Activated CD4-positive, alpha-beta T cell treated with anti-CD3 and anti-CD28 coated beads, Interleukin-2, Interleukin-6, amounts not matched to agents 100 ng/mL and 50 ng/mL, durations not matched to agents 16 hours and 8 hours (primary cell): ENCODE measurements around the gene AFF2.

ENCODE experiments used
- DNase-seq: peaks from one replicate; pipeline ENCODE4 v3.0.0-alpha.2; 2020

AFF2 gene

DNA sequence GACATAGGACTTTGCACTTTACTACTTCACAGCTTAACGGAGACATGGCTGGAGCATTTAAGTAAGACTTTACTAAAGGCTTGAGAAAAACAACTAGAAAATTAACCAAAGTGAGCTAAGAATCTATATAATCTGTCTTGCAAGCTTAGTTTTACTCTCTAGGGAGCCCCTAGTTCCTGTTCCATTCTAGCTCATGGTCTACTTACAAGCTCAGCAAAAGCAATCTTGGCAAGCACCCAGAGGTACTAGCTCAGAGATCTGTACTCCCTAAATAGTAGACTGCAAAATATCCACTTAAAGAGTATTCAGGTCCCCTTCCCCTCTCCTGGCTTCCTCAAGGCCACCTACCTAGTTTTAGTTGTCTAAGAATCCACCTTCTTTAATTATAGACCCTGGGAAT is 535.7 kb downstream of the AFF2 start:
- DNase-seq = no peak

DNA sequence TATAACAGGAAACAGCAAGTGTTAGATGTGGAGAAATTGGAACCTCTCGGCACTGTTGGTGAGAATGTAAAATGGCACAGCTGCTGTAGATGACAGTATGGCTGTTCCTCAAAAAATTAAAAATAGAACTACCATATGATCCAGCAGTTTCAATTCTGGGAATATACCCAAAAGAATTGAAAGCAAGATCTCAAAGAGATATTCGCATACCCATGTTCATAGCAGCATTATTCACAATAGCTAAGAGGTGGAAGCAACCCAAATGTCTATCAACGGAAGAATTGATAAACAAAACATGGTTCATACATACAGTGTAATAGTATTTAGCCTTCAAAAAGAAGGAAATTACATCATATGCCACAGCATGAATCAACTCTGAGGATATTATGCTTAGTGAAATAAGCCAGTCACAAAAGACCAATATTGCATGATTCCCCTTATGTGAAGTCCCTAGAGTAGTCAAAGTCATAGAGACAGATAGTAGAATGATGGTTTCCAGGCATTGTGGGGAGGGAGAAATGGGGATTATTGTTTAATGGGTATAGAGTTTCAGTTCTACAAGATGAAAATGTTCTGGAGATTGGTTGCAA is 537.0 kb downstream of the AFF2 start:
- no peak for DNase-seq

DNA sequence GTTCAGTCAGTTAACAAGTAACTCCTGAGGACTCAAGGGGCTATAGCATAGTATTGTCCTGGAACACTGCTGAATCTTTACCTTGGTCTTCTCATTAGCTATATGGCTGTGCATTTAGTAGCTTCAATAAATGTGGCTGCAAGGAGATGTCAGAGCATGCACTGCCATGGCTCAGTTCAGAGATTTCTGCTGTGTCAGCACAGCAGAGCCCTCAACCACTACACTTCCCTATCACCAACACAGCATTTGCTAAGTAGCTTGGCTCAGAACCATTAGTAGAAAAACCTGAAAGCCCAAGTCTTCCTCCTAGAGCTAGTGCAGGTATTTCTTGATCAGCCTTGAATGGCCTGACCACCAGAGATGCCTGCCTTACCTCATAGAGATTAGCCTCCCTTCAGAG is 538.6 kb downstream of the AFF2 start:
- no peak for DNase-seq

DNA sequence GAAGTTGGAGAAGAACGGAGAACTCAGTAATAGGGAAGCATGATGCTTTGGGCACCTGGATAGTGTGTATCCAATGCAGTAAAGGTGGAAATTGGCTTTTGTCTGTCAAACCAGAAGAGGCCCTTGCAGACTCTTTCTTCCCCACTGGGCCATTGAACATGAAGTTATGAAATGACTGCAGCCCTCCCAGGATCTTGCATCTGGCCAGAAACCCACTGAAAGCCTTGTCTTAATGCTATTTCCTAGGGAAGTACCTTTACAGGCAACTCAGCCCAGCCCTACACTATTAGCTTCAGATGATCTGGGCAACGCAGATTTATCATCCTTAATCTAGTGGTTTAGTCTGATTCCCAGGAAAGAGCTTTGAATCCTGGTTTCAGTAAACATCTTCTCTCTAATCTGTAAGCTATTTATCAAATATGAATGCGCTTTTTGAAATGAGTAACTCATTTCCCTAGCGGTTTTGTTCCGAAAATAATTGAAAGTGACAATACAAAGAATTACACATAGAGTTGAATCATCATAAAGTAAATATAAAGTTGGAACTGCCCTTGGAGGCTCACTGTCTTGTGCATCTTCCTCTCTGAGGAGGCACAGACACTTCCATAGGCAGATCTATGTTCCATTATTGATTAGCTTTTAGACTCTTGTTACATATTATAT is 540.6 kb downstream of the AFF2 start:
- no peak for DNase-seq

DNA sequence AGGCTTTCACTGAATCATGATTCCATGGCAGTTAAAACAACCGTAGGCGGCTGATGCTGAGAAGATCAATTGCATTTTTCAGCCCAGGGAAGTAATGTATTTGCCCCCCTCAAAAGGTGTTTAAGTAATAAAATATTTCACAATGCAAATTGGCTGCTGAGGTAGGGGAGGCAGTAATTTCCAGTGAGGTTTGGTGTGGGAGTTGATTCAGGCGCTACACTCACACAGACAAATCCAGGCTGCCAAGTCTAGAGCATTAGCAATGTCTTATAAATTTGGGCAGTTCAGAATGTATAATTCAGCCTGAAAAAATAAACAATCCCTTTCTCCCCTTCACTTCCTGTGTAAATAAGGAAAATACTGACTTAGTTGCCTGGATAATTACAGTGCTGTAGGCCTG is 543.0 kb downstream of the AFF2 start:
- no peak for DNase-seq

DNA sequence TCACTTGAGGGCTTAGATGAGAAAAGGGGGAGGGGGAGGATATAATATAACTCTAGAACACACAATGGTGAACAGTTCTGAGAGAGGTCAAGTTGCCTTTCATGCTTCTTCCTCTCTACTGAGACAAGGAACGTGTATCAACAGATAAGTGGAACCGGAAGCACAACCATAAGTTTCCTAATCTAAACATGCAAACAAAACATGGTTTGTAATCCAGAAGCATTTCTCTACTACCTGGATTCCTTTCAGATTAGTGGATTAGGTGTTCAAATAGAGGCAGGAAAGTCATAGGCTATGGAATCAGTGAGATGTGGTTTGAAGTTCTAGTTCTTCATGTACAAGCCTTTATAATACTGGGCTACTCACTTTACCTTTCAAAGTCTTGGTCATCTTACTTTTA is 544.1 kb downstream of the AFF2 start:
- DNase-seq = no peak

DNA sequence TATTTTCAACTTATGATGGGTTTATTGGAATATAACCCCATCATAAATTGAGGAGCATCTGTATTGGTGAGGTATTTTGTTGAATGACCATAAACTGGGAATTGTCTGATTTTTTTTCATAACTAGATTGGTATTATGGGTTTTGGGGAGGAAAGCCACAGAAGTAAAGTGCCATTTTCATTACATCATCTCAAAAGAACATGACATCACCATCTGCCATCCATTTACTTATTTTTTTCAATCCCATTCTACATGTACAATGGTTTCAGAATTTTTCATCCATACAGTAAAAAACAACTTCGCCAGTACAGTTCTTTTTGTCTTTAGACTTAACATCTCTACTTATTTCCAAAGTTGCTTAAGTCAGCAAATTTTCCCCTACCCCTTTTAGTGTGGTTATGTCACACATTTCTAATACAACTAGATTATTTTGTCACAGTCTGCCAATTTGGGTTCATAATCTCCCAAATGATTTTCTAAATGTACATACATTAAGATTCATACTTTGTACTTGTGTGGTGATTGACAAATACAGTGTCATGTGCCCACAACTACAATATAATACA is 545.3 kb downstream of the AFF2 start:
- DNase-seq = no peak
